ENCODE data around the gene PARD3B.
A peak's percentile ranks its signal among the peaks of the same experiment; 100 is the strongest.

Gene PARD3B

DNA sequence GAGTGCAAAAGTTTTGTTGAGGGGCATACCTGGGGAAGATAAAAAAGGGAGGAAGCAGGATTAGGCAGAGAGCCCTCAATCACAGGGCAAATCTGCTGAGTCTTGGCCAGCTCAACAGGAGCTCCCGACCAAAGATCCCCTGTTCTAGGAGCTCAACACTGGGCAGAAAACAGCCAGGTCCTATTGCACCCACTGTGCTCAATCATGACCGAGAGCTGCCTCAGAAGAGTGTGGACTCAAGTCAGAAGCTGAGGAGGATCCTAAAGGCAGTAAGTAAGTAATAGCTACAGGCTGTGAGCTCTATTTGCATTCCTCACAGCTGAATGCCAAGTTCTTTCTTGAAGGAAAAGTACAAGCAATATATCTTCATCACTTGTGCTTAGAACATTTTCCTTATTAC, 802.6 kb downstream of the PARD3B start:
- no peak for DNase-seq (ENCODE audit: low spot score)

DNA sequence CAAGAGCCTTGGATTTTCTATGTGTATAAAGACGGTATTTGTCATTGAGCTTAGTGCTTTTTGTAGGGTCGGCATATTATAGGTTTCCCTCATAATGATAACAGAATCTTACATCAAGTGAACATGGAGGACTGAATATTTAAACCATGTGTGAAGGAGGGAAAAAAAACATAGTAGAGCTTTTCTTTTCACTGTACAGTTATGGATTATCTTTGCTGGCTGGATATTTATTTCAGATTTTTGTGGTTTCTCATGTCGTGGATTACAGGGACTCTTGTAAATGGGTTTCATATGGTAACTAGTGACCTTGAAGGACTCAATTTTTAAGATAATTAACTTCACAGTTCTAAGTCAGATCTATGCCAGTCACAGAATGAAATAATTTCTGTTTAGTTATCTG, 806.8 kb downstream of the PARD3B start:
- no peak for DNase-seq (ENCODE audit: low spot score)

DNA sequence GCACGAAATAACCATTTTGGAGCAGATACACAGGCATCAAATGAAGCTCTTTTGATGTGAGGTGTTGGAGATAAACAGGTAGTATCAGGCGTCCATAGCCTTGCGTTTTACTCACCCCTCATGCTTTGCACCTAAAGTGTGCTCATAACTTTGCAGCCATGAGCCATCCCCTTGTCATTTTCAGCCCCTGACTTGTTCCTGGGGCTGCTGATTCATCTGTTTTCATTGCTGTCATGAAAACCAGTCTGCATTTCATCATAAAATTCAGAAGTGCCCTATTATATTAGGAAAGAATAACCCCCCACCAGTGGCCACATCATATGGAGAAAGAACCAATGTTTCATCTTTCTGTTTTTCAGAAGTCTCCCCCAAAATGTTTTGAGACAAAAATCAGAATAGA, 807.3 kb downstream of the PARD3B start:
- DNase-seq (ENCODE audit: low spot score): no peak

DNA sequence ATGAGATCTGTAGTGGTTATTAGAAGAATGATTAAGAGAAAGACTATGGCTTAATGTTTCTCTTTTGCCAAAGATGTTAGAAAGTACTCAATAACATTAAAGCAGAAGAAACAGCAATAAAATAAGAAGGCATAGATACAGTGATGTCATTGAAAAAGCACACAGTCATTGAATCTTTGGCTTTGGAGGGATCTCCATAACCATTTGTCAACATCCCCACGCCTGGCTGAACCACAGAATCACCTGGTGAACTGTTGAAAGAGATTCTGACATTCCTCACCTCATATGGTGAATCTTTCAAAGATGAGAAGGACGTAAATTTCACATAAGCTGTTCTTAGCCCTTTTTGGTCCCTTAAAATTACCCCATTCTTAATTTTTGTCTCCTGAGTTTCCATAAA, 812.5 kb downstream of the PARD3B start:
- DNase-seq (ENCODE audit: low spot score): no peak

DNA sequence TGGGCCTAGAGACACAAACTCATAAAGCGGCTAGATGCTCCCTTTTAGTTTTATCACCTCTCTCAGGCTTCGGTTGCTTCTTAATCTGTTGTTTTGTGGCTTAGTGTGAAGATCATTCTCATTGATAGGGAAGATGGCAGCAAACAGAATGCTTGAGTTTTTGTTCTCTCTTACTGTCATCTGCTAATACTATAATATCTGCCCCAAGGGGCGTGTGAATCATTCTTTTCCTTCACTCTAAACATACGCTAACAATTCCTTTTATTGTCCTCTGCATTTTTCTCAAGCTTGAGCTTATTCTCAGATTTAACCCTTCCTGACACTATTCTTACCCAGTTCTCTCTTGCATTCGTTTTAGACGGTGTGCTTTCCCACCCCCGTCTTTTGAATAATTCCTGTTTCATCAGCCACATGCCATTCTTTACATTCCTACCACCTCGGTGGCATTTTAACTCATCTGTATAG, 813.1 kb downstream of the PARD3B start:
- DNase-seq (ENCODE audit: low spot score): no peak

DNA sequence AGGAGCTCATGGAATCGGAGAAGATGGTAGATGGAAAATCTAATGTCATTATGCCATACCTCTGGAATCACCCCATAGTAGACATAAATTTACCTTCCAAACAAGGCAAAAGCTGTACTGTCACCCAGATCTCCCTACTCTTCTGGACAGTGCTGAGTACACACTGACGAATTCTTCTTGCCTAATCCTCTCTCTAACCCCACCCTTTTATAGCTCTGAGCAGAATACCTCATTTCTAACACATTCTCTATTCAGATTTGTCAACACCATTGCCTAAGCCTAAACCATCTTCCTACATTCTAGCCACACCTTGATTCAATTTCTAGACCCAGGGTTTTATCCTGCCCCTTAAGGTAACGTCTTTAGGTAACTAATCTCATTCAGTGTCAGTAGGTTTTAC, 816.0 kb downstream of the PARD3B start:
- DNase-seq (ENCODE audit: low spot score): no peak

DNA sequence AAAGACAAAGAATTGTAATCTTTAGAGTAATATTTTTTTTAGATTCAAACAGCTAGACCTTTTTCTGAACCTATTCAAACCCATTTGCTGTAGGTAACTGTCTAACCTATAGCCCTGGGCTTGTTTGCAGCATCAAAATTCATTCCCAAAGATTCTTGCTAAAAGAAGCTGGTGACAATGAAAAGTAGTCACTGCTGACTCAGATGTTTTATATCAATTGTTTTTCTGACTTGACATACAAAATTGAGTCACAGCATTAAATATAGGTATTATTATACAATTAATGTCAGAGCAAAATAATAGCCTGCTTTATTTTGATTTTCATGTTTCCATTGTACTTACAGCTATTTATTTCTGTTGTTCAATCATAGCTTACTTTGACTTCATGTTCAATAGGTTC, 816.7 kb downstream of the PARD3B start:
- DNase-seq (ENCODE audit: low spot score): no peak

DNA sequence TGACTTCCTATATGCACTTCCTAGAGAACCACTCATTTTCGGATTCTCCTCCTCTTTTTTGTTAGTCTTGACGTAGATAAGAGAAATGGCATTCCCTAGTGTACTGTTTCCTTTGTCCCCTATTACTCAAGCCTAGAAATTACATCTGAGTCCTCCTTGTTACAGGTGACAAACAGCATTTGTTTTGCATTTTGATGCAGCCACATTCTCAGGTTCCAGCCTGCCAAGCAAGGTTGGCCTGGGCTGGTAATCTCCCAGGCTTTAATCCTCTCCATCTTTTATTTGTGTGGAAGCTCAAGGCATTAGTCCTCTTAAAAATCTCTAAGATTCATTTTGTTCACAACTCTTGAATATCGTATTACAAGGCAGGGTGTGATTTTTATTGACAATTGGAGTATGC, 819.0 kb downstream of the PARD3B start:
- DNase-seq (ENCODE audit: low spot score): peak; percentile 50

DNA sequence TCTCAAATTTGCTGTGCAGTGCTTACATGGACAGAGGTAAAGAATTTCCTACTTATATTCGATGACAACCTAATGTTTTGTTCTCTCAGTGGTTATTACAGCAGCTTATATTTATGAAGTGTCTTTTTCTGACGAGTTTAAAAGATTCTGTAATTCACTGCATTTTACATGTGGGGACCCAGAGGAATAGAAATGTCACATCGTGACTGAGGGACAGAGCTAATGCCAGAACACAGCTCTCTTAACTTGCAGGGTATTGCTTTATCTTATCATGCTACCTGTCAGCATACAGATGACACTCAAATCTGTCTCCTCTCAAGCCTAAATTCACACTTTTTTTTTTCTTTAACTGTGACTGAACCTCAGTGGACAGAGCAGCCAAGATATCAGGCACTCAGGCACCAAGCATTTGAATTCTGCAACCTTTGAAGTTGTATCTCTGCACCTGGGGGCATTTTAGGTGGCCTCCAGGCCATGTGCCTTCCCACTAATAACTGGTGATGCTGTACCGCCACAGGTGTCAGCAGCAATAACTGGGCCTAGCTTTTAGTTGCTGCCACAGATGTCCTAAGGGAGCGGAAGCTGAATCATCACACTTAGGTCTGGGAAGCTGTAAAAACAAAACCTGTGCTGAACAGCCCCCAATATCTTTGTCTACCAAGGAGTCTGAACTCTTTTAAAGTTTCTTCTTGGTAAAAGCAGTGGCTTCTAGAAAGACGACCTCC, 821.2 kb downstream of the PARD3B start:
- DNase-seq (ENCODE audit: low spot score): no peak

DNA sequence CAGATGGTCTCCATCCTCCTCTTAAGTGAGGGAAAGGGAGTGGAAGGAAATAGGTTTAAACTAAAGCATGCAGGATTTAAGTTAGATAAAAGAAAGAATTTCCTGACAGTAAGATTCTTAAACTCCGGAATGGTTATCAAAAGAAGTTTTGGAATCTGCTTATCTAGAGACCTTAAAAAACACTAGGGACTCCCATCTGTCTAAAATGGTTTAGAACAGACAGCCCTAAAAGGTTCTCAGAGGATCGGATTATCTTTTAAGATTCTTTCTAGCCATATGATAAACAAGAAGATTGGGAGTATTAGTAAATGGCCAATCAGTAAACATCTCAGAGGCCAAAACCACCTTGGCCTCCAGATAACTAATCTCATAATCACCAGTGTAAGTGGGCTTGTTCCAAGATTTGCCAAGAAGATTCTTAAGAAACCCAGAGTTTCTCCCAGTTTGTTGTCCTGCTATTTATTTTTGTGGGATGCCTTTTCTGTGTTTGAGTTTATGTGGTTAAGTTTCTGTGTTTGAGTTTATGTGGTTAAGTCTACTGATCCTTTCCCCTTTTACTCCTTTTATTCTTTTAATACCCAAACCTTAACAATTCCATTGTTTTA, 822.2 kb downstream of the PARD3B start:
- peak; percentile 49 for DNase-seq (ENCODE audit: low spot score)

DNA sequence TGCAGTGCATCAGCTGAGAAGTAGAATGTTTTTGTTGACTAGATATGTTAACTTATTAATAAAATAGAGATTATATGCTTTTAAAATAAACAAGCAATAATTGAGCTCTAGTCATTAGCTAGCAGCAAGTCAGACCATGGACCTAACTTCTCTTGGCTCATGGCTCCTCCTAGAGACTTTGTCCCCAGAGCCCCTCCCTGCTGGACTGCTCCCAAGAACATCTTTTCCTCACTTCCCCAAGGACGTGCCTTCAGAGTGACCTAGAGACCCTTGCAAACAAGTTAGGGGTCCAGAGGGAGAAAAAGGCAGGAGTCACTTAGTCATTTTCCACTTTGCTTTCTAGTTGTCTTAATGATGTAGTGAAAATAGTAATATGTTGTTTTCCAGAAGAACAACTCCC, 824.5 kb downstream of the PARD3B start:
- no peak for DNase-seq (ENCODE audit: low spot score)

DNA sequence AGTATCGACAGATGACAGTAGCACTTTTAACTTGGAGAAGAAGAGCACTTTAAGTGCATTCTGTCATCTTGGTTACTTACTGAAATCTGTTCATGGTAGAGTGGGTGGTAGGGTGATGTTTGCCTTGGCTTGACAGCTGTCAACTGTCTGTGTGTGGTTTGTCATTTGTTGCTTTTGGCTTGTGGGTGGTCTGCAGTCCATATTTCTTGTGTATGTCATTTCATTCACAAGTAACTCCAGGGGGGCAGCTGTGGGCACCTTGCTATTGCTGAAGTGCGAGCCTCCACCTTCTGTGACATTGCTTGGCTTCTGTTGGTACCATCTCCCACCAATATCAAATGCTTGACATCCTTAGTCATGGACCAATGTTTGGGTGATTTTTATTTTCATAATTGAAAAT, 825.5 kb downstream of the PARD3B start:
- DNase-seq (ENCODE audit: low spot score): no peak

DNA sequence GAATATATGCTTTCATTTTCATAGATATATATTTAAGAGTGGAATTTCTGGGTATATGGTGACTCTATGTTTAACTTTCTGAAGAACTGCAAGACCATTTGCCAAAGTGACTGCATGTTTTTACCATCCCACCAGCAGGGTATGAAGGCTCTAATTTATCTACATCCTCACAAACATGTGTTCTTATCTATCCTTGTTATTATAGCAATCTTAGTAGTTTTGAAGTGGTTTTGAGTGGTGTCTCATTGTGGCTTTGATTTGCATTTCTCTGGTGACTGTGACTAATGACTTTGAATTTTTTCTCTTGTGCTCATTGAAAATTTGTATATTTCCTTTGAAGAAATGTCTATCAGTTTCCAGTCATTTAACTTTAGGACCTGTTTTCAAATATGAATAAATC, 826.9 kb downstream of the PARD3B start:
- DNase-seq (ENCODE audit: low spot score): no peak

DNA sequence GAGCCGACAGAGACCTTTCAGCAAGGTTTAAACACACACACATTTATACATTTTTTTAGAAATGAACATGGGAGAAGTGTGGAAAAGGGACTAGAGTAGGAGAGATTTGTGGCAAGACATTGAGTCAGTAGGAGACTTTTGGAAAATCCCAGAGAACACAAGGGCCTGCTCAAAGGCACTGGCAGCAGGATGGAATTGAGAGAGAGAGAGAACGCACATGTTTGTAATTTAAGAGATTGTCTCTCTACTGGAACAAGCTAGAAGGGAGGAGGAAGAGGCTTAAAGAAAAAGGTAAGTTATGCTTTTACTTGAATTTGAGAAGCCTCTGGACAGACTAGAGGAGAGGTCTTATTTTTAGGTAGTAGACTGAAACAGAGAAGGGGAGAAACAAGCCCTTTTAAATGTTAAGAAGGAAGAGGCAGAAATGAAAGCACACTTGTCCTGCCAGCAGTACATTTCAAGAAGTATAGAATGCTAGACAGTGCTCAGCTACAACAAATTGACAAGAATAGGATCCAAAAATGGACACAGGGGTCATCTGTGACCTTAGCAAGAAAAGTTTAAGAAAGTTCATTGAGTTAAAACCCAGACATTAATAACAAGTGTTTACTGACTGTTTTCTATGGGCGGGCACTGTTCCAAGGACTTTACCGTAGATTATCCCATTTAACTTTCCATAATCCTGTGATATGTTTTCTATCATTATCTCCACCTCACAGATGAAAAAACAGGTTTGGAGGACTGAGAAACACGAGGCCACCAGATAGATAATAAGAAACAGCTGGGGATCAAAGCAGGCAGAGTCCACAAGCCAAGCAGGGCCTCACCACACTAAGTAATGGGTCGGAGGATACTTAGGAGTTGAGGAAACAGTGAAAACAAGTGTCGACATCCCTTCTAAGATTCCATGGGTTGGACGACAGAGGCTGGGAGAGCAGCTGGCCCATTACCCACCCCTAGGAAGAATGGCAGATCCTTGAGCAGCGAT, 830.5 kb downstream of the PARD3B start:
- peak; percentile 34 for DNase-seq (ENCODE audit: low spot score)

DNA sequence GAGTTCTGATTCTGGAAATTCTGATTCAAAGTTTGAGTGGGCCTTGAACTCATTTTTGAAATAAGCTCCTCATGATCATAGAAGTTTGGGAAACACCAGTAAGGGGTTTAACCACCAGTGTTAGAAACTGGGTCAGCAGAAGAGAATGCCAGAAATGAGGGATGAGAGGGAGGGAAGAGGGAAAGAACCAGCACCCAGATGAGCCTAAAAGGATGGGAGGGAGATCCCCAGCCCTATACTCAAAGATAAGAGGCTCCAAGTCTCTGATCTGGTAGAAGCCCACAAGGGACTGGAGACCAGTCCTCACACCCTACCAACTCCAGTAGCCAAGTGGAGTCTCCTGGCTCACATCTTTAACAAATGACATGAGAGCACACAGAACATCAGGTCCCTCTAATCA, 832.0 kb downstream of the PARD3B start:
- DNase-seq (ENCODE audit: low spot score): no peak

DNA sequence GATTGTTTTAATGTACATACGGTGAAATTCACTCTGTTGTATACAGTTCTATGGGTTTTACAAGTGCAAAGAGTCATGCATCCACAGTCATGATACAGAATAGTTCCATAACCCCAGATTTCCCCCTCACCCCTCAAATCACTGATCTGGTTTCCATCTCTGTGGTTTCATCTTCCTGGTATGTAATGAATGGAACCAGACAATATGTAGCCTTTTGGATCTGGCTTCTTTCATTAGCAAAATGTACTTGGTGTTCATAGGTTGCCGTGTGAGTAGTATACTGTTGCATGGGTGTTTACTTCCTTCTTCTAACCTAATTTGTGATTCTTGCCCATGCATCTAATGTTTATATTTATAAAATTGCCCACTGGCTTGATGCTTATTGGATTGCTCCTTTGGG, 838.3 kb downstream of the PARD3B start:
- no peak for DNase-seq (ENCODE audit: low spot score)

DNA sequence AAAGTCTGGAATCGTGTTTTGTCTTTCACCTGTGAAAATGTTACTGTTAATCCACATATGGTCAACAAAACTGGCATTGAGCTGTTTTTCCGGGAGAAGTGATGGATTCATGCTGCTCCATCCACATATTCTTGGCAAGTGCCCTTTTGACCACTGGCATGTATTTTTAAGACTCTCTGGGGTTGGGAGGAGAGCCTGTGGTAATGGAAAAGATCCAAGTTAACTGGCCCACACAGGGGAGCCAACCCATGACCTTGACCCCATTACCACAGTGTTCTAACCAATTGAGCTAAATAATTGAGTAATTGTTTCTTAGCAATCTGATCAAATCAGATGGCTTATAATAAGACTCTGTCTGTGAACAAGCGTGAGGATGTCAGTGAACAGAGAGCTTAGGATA, 840.8 kb downstream of the PARD3B start:
- no peak for DNase-seq (ENCODE audit: low spot score)

DNA sequence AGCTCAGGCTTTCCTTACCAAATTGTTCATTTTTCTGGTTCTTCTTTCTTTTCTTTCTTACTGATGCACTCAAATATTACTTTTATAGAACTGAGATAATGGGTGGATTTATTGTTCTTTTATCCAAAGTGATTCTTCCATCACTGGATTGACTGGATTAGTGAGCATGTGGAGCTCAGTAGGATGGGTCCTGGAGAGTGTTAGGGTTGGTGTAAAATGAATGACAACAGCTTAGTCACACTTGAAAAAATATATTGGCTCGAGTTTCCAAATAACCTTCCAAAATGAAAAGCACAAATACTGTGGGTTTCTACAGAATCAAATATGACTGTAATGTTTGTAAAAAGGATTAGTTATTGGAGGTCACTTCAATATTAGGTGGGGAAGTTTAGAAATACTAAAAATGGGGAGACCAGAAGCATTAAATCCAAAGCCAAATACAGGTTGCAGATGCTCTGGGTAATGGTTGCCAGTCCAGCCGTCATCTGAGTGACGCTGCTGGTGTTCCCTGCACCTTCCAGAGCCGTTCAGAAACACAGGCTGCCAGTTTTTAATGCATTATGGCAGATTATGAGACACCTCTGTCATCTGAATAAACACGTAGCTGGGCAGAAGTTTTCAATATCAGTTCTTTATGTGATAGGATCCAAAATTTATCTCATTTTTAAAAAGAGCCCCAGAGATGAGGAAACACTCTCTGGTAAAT, 842.2 kb downstream of the PARD3B start:
- DNase-seq (ENCODE audit: low spot score): no peak

DNA sequence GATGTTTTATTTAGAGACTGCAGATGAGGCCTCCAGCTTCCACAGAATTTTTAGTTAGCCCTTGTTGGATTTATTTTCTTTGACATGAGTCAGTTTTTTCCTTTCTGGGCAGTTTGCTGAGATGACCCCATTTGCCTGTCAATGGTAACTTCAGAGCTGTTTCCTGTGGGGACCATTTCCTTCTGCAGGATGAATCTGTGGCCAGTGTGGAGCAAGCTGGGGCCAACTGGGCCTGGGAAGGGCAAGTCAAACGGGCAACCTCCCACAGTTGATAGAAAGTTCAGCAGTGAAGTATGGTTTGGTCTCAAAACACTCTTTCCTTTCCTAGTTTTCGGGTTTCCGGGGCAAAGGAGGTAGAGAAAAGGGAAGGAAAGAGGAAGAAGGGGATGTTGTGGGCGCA, 845.6 kb downstream of the PARD3B start:
- DNase-seq (ENCODE audit: low spot score): no peak

DNA sequence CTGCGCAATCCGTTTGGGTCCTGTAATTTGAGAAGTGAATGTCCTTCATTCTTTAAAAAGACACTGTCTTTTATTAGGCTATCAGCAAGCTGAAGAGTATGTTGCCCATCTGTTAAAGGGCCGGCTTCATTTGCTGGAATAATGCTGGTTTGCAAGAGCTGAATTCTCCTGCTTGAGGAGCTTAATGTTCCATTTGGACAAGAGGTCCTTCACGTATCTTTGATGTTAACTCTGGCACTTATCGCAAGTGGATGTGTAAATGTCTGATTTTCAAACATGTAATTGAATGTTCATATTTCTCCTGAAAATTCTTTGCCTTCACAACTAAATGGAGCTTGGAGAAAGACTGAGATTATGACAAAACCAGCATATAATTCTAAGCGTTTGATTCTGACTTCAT, 856.2 kb downstream of the PARD3B start:
- DNase-seq (ENCODE audit: low spot score): no peak

DNA sequence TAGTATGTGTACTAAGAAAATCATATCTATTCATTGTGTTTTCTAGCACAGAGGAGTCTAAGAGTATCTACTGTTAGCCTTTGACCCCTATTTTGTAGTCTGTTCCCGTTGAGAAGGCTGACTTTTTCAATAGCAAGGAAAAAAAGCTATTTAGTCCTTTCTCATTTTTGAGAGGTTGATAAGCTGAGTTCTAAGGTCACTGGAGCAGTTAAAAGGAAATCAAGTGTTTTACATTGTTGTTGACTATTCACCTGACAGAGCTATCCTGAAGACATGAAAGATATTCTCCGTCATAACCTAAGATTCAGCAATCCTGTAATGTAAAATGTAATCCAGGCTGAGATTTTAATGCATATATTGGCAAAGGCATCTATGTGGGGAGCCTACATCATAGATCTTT, 856.7 kb downstream of the PARD3B start:
- no peak for DNase-seq (ENCODE audit: low spot score)

DNA sequence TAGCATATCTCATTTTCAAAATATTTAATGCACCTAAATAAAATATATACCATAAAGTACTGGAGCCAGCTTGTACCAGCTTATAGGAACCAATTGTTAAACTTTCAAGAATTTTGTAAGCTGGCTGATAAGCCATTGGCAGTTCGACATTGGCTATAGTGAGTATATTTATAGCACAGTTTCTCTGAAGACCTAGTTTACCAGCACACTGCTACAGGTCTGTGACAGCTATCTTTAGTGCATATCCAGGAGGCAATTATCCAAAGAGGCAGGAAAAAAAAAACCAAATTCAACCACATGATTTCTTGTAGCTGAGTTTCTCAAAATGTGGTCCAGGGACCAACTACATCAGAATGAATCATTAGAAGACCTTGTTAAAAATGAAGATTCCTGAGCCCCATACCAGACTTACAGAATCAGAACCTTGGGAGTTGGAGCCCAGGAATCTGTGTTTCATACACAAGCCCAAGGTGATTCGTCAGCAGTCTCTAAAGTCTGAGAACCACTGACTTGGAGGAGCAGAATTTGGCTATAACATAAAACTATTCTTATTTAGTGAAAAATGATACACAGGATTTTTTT, 858.1 kb downstream of the PARD3B start:
- no peak for DNase-seq (ENCODE audit: low spot score)
